WTC11 (cell line): ENCODE measurements around the gene TBC1D14. TPM values are rescaled to one million over a fixed set of nuclear protein-coding genes. Genes with fewer than 3 reads are reported as not detected.
A peak's percentile ranks its signal among the peaks of the same experiment; 100 is the strongest.

Experiments used
- ATAC-seq: fragments of 200-7000 bp; cut with Tn5 transposase; 2 replicates; pipeline ENCODE4 v1.10.0; 2021; ENCODE audit warnings: mild to moderate bottlenecking, moderate library complexity
- CTCF ChIA-PET: fragments of 300-600 bp; sonication (Branson Sonifier 250); formaldehyde crosslinking; loops from one replicate; lab custom pipeline; 2021; ENCODE audit warnings: antibody characterized with exemption; lab: Charles Lee
- POLR2A ChIA-PET: fragments of 350-600 bp; sonication (Branson Sonifier 250); formaldehyde crosslinking; loops from one replicate; lab custom pipeline; 2021; ENCODE audit warnings: antibody characterized with exemption; lab: Charles Lee
- DNase-seq: peaks from one replicate; pipeline ENCODE4 v3.0.0; 2021; ENCODE audit warnings: low spot score
- H3K27ac Mint-ChIP-seq: 2 replicates; pipeline ENCODE4 v1.8.0; 2021; ENCODE audit warnings: mixed read lengths
- H3K27me3 Mint-ChIP-seq: 2 replicates; pipeline ENCODE4 v1.8.0; 2021; ENCODE audit warnings: low read depth, mild to moderate bottlenecking, moderate library complexity, mixed read lengths
- H3K36me3 Mint-ChIP-seq: 2 replicates; pipeline ENCODE4 v1.8.0; 2021; ENCODE audit warnings: mixed read lengths
- H3K4me1 Mint-ChIP-seq: 2 replicates; pipeline ENCODE4 v1.8.0; 2022; ENCODE audit warnings: mixed read lengths
- H3K4me3 Mint-ChIP-seq: 2 replicates; pipeline ENCODE4 v1.8.0; 2021; ENCODE audit warnings: mild to moderate bottlenecking, moderate library complexity, mixed read lengths
- H3K9me3 Mint-ChIP-seq: 2 replicates; pipeline ENCODE4 v1.8.0; 2021; ENCODE audit warnings: mixed read lengths
- ELF4 ChIP-seq: sonication (generic); formaldehyde crosslinking; IDR thresholded peaks from 2 replicates; pipeline ENCODE4 v1.8.1; 2022; ENCODE audit warnings: low read depth, mild to moderate bottlenecking, moderate library complexity, missing genetic modification reagents
- ETV6 ChIP-seq: sonication (generic); formaldehyde crosslinking; IDR thresholded peaks from 2 replicates; pipeline ENCODE4 v1.8.1; 2022; ENCODE audit warnings: mild to moderate bottlenecking, missing genetic modification reagents
- FOXP1 ChIP-seq: sonication (generic); formaldehyde crosslinking; IDR thresholded peaks from 2 replicates; pipeline ENCODE4 v1.8.0; 2022; ENCODE audit warnings: missing genetic modification reagents, mild to moderate bottlenecking, moderate library complexity, borderline replicate concordance
- MXD4 ChIP-seq: fragments of 250-450 bp; sonication (Bioruptor Pico); IDR thresholded peaks from 2 replicates; pipeline ENCODE4 v1.8.0; 2021; ENCODE audit warnings: mild to moderate bottlenecking, moderate library complexity, borderline replicate concordance
- NR2C2 ChIP-seq: sonication (generic); formaldehyde crosslinking; IDR thresholded peaks from 2 replicates; pipeline ENCODE4 v1.8.0; 2022; ENCODE audit warnings: mild to moderate bottlenecking, missing genetic modification reagents
- NR3C1 ChIP-seq: sonication (generic); formaldehyde crosslinking; conservative IDR thresholded peaks from 2 replicates; pipeline ENCODE4 v1.8.1; 2023; ENCODE audit warnings: low read depth, mild to moderate bottlenecking, missing genetic modification reagents
- PRRX2 ChIP-seq: fragments of 250-450 bp; sonication (Bioruptor Pico); IDR thresholded peaks from 2 replicates; pipeline ENCODE4 v1.8.0; 2021; ENCODE audit warnings: mild to moderate bottlenecking
- TP53 ChIP-seq: sonication (generic); formaldehyde crosslinking; IDR thresholded peaks from 2 replicates; pipeline ENCODE4 v1.8.1; 2023; ENCODE audit warnings: mild to moderate bottlenecking, missing genetic modification reagents
- ZNF138 ChIP-seq: sonication (generic); formaldehyde crosslinking; conservative IDR thresholded peaks from 2 replicates; pipeline ENCODE4 v1.8.1; 2022; ENCODE audit warnings: mild to moderate bottlenecking, moderate library complexity, missing genetic modification reagents
- total RNA-seq: library from RNA; stranded (reverse); gene quantifications from 3 replicates; pipeline ENCODE4 v1.2.3, GENCODE V29; 2021
- TF ChIP-seq, protein P1 (sequence below): sonication (generic); formaldehyde crosslinking; IDR thresholded peaks from 2 replicates; pipeline ENCODE4 v1.8.0; 2023; ENCODE audit warnings: missing genetic modification reagents
- TF ChIP-seq, protein P2 (sequence below): sonication (generic); formaldehyde crosslinking; IDR thresholded peaks from 2 replicates; pipeline ENCODE4 v1.8.0; 2023; ENCODE audit warnings: missing genetic modification reagents, mild to moderate bottlenecking, borderline replicate concordance
- TF ChIP-seq, protein P3 (sequence below): sonication (generic); formaldehyde crosslinking; IDR thresholded peaks from 2 replicates; pipeline ENCODE4 v1.8.1; 2022; ENCODE audit warnings: mild to moderate bottlenecking, moderate library complexity, missing genetic modification reagents
- TF ChIP-seq, protein P4 (sequence below): sonication (generic); formaldehyde crosslinking; IDR thresholded peaks from 2 replicates; pipeline ENCODE4 v1.8.1; 2022; ENCODE audit warnings: low read depth, missing genetic modification reagents, borderline replicate concordance
- TF ChIP-seq, protein P5 (sequence below): sonication (generic); formaldehyde crosslinking; conservative IDR thresholded peaks from 2 replicates; pipeline ENCODE4 v1.8.1; 2022; ENCODE audit warnings: mild to moderate bottlenecking, missing genetic modification reagents
- TF ChIP-seq, protein P6 (sequence below): fragments of 250-450 bp; sonication (Bioruptor Pico); IDR thresholded peaks from 2 replicates; pipeline ENCODE4 v1.9.0; 2021; ENCODE audit warnings: mild to moderate bottlenecking
- TF ChIP-seq, protein P7 (sequence below): sonication (generic); formaldehyde crosslinking; IDR thresholded peaks from 2 replicates; pipeline ENCODE4 v1.8.0; 2023; ENCODE audit warnings: mild to moderate bottlenecking, missing genetic modification reagents
- TF ChIP-seq, protein P8 (sequence below): sonication (generic); formaldehyde crosslinking; IDR thresholded peaks from 2 replicates; pipeline ENCODE4 v1.8.1; 2023; ENCODE audit warnings: mild to moderate bottlenecking, missing genetic modification reagents
- TF ChIP-seq, protein P9 (sequence below): sonication (generic); formaldehyde crosslinking; IDR thresholded peaks from 2 replicates; pipeline ENCODE4 v1.8.0; 2022; ENCODE audit warnings: mild to moderate bottlenecking, missing genetic modification reagents

The TBC1D14 gene
- total RNA-seq, 1 experiment from 2014 or later = 45.1 TPM

DNA sequence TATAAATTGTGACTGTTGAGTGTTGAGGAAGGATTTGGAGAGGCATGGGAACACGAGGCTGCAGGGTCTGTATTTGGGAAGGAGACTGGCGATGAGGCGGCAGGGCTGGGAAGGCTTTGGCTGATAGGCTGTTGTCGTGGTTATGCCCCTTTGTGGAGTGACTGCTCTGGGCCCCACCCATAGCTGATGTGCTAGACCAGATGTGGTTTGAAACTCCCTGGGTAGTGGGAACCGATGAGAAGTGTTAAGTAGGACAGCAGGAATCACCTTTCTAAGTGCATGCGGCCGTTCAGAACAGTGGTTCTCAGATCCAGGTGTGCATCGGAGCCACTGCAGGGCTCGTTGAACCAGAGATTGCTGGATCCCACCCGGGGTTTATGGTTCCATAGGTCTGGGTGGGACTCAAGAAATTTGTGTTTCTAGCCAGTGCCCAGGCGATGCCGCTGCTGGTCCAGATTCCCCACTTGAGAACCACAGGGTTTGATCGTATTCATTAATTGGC is 42.3 kb downstream of the TBC1D14 start:
- Mint-ChIP-seq H3K36me3 (peaks cover 3% of the 10 kb centered on the region; the same call in 1 of the 2 replicates), H3K4me1 (peaks cover 35% of the 10 kb centered on the region), H3K4me3 (no peak overlapping the region), H3K9me3 (peaks cover 6% of the 10 kb centered on the region; the same call in 1 of the 2 replicates), H3K27me3 (no peaks in the 10 kb centered on the region), H3K27ac (0 out of 2 replicates have a peak overlapping the region, but pooled peaks have one; percentile 58)
- TF ChIP-seq, protein P1, sequence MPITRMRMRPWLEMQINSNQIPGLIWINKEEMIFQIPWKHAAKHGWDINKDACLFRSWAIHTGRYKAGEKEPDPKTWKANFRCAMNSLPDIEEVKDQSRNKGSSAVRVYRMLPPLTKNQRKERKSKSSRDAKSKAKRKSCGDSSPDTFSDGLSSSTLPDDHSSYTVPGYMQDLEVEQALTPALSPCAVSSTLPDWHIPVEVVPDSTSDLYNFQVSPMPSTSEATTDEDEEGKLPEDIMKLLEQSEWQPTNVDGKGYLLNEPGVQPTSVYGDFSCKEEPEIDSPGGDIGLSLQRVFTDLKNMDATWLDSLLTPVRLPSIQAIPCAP (CRISPR knock-in tag) = no peak
- TF ChIP-seq PRRX2 (CRISPR knock-in tag) = no peak
- DNase-seq = no peak
- ChIA-PET POLR2A (no interaction called here), CTCF (interaction anchor here (1.1 kb wide), 1 partner anchor 22 kb away, joined by 4 read pairs; no protein-coding TSS in a partner anchor)
- ATAC-seq = peak; percentile 19; the same call in 1 of the 2 replicates

DNA sequence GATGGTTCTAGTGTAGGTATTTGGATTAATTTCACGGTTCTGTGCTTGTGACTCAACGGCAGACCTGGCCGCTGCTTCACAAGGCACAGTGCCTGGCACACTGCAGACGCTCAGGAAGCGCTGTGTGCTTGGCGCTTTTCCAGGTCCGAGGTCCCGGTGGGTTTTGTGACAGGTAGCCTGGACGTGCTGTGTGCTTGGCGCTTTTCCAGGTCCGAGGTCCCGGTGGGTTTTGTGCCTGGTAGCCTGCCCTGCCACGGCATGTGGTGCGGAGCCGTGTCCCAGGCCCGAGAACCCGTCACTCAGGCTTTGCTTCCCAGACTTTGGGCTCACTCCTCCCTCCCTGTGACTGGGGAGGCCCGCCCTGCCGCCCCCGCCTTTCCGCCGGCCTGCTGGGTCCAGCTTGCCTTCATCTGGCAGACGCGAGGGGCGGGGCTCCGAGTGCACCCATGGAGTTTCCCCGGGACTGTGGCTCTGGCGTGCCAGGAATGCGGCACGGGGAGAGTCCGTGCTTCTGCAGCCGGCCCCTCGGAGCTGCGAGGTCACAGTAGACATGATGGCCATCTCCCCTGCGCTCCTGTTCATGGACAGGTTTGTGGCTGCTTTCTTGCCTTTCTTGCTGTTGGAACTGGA is 44.2 kb downstream of the TBC1D14 start:
- Mint-ChIP-seq H3K36me3 (peaks cover 3% of the 10 kb centered on the region; the same call in 1 of the 2 replicates), H3K4me3 (no peak overlapping the region), H3K4me1 (peaks cover 32% of the 10 kb centered on the region), H3K27ac (peak overlapping the region; percentile 93), H3K9me3 (peaks cover 6% of the 10 kb centered on the region; the same call in 1 of the 2 replicates), H3K27me3 (no peaks in the 10 kb centered on the region)
- ATAC-seq = peak; percentile 88
- peak; percentile 89 for DNase-seq
- CTCF ChIA-PET = interaction anchor here (0.8 to 1.6 kb wide), 6 partner anchors 9 to 117 kb away, joined by 3 to 5 read pairs (median 4); no protein-coding TSS in a partner anchor
- POLR2A ChIA-PET = interaction anchor here (1.2 kb wide), 1 partner anchor 44 kb away, joined by 4 read pairs; the partner anchor contains the start of gene TBC1D14
- peak; percentile 80; the same call in 1 of the 2 replicates for TF ChIP-seq FOXP1 (CRISPR knock-in tag)
- TF ChIP-seq, protein P2, sequence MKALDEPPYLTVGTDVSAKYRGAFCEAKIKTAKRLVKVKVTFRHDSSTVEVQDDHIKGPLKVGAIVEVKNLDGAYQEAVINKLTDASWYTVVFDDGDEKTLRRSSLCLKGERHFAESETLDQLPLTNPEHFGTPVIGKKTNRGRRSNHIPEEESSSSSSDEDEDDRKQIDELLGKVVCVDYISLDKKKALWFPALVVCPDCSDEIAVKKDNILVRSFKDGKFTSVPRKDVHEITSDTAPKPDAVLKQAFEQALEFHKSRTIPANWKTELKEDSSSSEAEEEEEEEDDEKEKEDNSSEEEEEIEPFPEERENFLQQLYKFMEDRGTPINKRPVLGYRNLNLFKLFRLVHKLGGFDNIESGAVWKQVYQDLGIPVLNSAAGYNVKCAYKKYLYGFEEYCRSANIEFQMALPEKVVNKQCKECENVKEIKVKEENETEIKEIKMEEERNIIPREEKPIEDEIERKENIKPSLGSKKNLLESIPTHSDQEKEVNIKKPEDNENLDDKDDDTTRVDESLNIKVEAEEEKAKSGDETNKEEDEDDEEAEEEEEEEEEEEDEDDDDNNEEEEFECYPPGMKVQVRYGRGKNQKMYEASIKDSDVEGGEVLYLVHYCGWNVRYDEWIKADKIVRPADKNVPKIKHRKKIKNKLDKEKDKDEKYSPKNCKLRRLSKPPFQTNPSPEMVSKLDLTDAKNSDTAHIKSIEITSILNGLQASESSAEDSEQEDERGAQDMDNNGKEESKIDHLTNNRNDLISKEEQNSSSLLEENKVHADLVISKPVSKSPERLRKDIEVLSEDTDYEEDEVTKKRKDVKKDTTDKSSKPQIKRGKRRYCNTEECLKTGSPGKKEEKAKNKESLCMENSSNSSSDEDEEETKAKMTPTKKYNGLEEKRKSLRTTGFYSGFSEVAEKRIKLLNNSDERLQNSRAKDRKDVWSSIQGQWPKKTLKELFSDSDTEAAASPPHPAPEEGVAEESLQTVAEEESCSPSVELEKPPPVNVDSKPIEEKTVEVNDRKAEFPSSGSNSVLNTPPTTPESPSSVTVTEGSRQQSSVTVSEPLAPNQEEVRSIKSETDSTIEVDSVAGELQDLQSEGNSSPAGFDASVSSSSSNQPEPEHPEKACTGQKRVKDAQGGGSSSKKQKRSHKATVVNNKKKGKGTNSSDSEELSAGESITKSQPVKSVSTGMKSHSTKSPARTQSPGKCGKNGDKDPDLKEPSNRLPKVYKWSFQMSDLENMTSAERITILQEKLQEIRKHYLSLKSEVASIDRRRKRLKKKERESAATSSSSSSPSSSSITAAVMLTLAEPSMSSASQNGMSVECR (CRISPR knock-in tag) = 0 out of 2 replicates have a peak, but pooled peaks have one; percentile 39
- TF ChIP-seq, protein P3, sequence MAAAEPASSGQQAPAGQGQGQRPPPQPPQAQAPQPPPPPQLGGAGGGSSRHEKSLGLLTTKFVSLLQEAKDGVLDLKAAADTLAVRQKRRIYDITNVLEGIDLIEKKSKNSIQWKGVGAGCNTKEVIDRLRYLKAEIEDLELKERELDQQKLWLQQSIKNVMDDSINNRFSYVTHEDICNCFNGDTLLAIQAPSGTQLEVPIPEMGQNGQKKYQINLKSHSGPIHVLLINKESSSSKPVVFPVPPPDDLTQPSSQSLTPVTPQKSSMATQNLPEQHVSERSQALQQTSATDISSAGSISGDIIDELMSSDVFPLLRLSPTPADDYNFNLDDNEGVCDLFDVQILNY (CRISPR knock-in tag) = no peak
- TF ChIP-seq, protein P4, sequence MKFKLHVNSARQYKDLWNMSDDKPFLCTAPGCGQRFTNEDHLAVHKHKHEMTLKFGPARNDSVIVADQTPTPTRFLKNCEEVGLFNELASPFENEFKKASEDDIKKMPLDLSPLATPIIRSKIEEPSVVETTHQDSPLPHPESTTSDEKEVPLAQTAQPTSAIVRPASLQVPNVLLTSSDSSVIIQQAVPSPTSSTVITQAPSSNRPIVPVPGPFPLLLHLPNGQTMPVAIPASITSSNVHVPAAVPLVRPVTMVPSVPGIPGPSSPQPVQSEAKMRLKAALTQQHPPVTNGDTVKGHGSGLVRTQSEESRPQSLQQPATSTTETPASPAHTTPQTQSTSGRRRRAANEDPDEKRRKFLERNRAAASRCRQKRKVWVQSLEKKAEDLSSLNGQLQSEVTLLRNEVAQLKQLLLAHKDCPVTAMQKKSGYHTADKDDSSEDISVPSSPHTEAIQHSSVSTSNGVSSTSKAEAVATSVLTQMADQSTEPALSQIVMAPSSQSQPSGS (CRISPR knock-in tag) = peak; percentile 38; the same call in 1 of the 2 replicates
- no peak for TF ChIP-seq ZNF138
- TF ChIP-seq NR3C1 = no peak
- TF ChIP-seq, protein P5, sequence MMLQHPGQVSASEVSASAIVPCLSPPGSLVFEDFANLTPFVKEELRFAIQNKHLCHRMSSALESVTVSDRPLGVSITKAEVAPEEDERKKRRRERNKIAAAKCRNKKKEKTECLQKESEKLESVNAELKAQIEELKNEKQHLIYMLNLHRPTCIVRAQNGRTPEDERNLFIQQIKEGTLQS (CRISPR knock-in tag) = no peak
- TF ChIP-seq MXD4 (CRISPR knock-in tag) = no peak
- TF ChIP-seq, protein P6, sequence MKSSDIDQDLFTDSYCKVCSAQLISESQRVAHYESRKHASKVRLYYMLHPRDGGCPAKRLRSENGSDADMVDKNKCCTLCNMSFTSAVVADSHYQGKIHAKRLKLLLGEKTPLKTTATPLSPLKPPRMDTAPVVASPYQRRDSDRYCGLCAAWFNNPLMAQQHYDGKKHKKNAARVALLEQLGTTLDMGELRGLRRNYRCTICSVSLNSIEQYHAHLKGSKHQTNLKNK = no peak
- TF ChIP-seq, protein P7, sequence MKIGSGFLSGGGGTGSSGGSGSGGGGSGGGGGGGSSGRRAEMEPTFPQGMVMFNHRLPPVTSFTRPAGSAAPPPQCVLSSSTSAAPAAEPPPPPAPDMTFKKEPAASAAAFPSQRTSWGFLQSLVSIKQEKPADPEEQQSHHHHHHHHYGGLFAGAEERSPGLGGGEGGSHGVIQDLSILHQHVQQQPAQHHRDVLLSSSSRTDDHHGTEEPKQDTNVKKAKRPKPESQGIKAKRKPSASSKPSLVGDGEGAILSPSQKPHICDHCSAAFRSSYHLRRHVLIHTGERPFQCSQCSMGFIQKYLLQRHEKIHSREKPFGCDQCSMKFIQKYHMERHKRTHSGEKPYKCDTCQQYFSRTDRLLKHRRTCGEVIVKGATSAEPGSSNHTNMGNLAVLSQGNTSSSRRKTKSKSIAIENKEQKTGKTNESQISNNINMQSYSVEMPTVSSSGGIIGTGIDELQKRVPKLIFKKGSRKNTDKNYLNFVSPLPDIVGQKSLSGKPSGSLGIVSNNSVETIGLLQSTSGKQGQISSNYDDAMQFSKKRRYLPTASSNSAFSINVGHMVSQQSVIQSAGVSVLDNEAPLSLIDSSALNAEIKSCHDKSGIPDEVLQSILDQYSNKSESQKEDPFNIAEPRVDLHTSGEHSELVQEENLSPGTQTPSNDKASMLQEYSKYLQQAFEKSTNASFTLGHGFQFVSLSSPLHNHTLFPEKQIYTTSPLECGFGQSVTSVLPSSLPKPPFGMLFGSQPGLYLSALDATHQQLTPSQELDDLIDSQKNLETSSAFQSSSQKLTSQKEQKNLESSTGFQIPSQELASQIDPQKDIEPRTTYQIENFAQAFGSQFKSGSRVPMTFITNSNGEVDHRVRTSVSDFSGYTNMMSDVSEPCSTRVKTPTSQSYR (CRISPR knock-in tag) = peak; percentile 85; the same call in 1 of the 2 replicates
- TF ChIP-seq, protein P8, sequence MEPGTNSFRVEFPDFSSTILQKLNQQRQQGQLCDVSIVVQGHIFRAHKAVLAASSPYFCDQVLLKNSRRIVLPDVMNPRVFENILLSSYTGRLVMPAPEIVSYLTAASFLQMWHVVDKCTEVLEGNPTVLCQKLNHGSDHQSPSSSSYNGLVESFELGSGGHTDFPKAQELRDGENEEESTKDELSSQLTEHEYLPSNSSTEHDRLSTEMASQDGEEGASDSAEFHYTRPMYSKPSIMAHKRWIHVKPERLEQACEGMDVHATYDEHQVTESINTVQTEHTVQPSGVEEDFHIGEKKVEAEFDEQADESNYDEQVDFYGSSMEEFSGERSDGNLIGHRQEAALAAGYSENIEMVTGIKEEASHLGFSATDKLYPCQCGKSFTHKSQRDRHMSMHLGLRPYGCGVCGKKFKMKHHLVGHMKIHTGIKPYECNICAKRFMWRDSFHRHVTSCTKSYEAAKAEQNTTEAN (CRISPR knock-in tag) = no peak
- TF ChIP-seq ETV6 (CRISPR knock-in tag) = peak; percentile 56; the same call in 1 of the 2 replicates
- no peak for TF ChIP-seq TP53 (CRISPR knock-in tag)
- TF ChIP-seq, protein P9, sequence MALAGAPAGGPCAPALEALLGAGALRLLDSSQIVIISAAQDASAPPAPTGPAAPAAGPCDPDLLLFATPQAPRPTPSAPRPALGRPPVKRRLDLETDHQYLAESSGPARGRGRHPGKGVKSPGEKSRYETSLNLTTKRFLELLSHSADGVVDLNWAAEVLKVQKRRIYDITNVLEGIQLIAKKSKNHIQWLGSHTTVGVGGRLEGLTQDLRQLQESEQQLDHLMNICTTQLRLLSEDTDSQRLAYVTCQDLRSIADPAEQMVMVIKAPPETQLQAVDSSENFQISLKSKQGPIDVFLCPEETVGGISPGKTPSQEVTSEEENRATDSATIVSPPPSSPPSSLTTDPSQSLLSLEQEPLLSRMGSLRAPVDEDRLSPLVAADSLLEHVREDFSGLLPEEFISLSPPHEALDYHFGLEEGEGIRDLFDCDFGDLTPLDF (CRISPR knock-in tag) = 0 out of 2 replicates have a peak, but pooled peaks have one; percentile 60
- TF ChIP-seq NR2C2 (CRISPR knock-in tag) = 0 out of 2 replicates have a peak, but pooled peaks have one; percentile 52
- TF ChIP-seq ELF4 (CRISPR knock-in tag) = no peak
